ENCODE measurements around the gene DHRS7B.
"Not testable (repeated sequence)": the region's sequence is repeated elsewhere in the genome, so short reads cannot be mapped to it uniquely, and the experiment has no call there.

DHRS7B gene

DNA sequence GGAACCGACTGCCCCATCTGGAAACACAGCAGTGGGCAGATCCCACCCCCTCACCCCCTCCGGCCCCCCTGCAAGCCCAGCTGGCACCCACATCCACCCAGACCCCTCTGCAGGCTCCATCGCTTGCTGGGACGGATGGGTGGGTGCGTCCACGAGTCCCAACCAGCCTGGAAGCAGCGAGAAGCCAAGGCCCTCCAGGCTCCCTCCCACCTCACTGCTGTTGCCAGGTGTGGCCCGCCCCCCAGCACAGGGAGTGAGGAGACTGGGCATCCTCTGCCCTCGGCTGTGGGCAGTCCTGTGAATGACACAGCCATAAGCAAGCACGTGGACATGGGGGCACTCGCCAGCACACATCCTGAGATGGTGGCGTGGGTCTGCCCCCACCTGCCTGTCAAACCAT, 75.7 kb downstream of the DHRS7B start:
- in situ Hi-C loops (cut with HindIII; ENCODE audit: low sequenced_read_pairs): no loop called here

DNA sequence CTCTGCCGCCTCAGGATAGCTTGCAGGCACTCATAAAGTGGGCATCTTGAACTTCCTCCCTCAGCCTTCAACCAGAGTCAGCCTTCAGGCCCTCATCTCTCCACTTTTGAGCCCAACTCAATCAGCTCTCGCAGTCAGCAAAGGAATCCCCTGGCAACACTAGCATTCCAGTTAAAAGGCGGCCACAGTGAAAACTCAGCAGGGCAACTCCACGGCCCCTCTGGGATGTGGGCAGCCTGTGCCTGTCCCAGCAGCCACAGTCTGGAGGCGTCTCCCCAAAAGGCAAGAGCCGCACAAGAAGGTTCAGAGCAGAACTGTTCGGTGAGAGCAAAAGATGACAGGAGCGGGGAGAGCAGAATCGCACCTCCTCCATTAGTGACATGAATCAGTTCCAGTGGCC, 78.2 kb downstream of the DHRS7B start:
- in situ Hi-C loops (cut with HindIII; ENCODE audit: low sequenced_read_pairs): no loop called here

DNA sequence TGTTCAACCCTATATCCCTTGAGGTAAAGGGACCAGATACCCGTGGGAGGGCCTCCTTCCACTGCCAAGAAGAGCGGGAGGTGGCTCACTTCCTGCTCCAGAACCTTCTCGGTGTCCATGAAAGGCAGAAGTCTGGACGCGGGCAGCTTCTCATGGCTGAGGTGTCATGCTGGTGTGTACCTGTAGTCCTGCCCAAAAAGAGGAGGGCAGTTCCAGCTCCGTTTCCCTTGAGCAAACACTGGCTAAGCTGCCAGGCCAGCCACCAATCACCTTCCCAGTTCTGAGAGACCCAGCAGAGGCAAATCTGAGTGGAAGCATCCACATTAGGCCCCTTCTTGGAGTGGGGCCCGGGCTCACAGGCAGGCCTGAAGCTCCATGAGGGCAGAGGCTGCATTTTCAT, 81.6 kb downstream of the DHRS7B start:
- in situ Hi-C loops (cut with HindIII; ENCODE audit: low sequenced_read_pairs): no loop called here

DNA sequence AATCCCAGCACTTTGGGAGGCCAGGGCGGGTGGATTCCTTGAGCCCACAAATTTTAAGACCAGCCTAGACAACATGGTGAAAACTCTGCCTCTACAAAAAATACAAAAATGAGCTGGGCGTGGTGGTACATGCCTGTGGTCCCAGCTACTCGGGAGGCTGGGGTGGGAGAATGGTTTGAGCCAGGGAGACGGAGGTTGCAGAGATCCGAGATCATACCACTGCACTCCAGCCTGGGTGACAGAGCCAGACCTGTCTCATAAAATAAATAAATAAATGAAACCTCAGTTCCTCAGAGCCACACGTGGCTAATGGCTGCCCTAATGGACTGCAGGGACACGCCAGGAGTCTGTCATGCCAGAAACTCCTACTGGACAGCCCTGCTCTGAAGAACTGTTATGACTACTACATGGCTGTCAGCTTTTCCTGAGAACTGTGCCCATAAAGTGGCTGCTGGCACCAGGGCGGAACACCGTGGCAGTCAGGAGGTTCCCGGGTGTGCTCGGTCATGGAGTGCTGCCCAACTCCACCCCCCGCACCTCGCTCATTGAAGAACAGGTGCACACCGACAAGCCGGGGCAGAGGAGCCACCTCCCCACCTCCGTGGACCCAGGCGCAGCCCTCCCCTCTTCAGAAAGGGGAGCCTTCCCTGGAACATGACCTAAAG, 82.9 kb downstream of the DHRS7B start:
- in situ Hi-C loops (cut with HindIII; ENCODE audit: low sequenced_read_pairs): no loop called here

DNA sequence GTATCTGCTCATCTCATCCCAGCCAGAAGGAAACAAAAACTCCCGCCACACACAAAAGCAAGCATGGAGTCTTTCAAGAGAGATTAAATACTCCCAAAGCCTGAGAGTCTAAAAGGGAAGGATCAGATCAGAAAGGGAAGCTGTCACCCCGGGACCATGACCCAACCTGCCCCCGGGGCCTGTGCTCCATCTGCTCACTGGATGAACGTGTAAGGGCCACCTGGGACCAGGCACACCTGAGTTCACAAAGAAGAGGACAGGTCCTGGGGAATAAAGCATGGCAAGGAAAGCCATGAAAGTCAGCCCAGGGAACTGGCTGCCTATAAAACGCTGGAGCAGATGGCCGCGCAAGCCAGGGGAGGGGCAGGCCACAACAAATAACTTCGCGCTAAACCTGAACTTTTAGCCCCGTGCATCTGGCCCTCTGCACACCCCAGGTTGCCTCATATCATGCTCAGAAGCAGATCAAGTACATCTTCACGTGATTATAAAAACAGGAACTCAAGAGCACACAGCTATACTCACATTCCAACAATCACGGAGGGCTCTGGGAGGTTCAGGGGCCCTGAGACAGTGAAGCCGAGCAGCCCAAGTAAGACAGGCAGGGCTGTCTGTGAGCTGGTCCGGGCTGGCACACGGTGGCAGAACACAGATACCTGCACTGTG, 83.8 kb downstream of the DHRS7B start:
- in situ Hi-C loops (cut with HindIII; ENCODE audit: low sequenced_read_pairs): no loop called here

DNA sequence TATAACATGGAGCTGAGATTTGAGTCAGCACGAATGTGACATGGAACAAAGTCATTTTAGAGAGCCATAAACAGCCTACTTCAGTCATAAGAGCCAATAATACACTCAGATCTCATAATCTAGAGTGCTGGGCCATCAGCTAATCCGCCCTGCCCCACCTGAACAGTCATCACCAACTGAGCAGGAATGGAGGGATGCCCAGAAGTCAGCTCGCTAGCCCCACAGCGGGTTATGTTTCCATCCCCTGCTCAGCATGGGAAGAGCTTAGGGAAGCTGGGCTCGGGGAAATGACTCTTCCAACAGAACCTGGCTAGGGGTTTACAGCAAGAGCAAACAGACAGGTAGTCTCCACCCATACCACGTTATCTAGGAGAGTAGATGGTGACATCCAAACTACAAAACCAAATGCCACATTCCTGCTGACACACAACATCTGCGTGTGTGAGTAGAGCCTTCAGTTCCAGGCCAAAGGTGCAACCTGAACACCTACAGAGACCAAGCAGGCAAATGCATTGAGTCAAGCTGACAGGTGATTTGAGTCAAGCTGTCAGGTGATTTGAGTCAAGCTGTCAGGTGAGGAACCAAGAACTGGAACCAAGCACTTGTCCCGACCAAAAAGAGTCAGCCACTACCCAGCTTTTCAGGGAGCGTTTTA, 85.2 kb downstream of the DHRS7B start:
- in situ Hi-C loops (cut with HindIII; ENCODE audit: low sequenced_read_pairs): no loop called here

DNA sequence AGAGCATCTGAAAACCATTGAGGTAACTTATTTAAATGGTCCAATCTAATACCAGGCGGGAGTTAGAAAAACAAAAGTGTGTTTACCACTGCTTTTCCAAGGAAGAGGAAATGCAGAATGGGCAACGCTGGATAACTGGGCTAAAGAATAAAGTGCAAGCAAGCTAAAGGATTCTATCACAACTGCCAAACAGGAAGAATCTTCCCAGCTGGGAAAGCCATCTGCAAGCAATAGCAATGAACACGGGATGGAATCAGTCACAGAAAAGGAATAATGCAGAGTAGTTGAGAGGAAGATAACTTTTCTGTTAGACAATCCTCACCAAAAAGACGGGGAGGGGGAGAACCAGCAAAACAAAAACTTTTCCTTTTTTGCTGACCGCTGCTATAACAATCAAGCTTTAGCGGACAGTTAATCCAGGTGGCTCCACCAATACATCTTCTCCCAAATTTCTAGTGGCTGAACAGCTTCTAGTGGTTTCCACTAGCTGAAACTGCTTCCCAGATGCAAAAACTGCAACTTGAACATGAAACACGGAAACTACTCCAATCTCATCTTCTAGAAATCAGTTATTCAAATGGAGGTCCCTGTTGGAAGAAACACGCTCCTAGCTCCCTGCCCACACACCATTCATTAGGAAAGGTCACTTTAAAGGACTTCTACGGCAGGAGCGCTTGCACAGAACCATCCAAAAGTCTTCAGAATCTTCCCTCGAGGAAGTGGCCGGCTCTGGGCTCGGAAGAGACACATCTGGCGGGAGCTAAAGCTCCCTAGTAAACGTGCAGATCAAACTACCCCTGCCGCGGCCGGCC, 86.3 kb downstream of the DHRS7B start:
- in situ Hi-C loops (cut with HindIII; ENCODE audit: low sequenced_read_pairs): no loop called here

DNA sequence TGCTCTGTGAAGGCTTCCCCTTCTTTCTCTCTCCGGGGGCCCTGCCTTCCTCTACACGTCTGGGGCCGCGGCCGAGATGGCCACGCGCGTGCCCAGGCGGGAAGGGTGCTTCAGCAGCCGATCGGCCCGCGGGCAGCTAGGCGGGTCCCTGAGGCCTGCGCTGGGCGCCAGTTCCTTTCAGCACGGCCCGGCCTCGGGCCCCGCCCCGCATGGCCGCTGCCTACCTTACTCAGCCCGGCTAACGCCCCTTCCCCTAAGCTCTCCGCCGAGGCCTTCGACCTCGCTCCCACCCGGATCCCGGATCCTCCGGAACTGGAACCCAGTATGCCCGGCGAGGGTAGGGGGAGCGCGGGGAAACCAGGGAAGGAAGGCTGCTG, 86.9 kb downstream of the DHRS7B start:
- in situ Hi-C loops (cut with HindIII; ENCODE audit: low sequenced_read_pairs): no loop called here

DNA sequence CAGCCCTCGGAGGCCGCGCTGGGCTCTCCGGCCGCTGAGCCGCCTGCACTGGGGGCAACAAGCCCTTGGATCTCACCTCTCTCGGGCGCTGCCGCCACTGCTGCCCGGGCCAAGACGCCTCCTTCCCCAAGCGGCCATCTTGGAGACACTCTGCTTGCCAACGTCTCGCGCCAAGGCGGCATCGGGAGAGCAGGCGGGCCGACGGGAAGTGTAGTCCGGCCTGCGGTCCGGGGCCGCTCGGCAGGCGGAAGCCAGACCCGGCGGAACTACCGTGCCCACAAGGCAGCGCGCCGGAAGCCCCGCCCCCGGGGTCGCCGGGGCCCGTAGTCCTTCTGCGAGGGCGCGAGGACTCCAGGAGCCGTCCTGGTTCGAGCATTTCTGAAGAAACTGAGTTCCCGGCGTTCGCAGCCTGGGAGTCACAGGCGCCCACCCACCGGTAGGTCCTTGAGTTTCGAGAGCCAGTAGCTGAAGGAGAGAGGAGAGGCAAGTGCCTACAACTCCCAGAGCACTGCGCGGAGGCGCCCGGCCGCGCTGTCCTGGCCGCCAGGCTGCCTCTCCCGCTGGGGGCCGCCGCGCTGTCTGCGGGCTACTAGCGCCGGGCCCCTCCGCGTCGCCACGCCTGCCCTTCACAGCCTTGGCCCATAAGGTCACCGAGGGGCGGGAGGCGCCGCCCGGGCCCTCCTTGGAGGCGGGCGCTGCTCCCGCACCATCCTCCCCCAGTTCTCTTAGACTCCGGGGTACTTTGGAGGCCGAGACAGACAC, 87.4 kb downstream of the DHRS7B start, which contains the start of gene TMEM11:
TSS of gene TMEM11 (minus strand) at position 147 of the 762 bp plus-strand sequence. CDS start at position 138, 9 bp downstream.
- in situ Hi-C loops (cut with HindIII; ENCODE audit: low sequenced_read_pairs): no loop called here

DNA sequence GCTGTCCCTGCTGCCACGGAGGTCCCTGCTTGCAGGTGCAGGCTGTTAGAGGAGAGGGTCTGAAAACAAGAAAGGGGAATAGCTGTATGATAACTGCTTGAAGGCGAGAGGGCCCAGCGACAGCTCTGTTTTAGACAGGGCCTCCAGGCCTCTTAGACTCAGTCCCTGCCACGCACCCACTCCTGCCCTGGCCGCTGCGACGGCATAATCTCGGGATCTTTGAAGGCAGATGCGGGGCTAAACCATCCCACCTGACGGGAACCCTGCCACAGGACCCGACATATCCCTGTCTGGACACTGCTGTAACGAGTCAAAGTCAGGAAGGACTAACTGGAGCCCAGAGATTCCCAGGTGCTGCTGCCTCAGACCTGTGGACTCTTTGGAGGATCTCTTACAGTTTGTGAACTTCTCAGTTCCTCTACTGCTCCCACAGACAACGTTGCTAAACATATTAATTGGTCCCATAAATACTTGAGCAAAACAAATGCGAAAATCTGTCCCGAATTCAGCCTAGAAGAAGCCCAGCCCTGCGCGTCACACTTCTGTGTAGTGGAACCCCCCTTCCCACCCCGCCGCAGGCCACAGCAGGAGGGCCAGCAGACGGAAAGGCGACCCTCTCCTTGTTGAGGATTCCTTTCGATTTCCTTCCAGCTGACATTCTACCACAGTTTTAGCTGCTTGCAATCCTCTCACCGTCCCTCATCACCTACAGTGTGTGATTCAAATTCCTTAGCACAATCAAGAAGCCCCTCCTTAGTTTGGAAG, 88.2 kb downstream of the DHRS7B start:
- in situ Hi-C loops (cut with HindIII; ENCODE audit: low sequenced_read_pairs): no loop called here

DNA sequence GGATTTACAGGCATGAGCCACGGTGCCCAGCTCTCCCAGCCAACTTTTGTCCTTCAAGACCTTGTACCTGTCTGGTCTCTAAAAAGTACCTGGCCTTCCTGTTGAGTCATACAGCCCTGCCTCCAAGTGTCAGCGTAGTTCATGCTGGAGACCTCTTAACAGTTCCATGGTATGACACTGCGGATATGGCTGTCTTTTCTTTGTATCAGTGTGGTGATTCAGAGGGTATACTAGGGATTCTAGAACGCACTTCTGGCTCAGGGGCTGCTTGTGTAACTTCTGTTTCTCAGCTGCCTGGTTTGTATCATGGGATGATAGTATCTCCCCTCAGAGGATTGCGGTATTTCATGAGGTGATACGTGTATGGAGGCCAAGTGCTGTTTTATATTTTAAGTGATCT, 89.2 kb downstream of the DHRS7B start:
- in situ Hi-C loops (cut with HindIII; ENCODE audit: low sequenced_read_pairs): no loop called here

DNA sequence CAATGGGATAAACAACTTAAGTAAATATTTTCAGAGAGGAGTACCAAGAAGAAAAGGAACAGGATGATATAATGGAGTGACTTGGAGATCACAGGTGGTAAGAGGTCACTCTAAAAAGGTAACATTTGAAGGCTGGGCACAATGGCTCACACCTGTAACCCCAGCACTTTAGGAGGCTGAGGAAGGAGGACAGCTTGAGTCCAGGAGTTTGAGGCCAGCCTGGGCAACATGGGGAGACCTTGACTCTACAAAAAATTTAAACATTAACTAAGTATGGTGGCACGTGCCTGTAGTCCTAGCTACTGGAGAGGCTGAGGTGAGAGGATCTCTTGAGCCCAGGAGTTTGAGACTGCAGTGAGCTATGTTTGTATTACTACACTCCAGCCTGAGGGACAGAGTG, 90.6 kb downstream of the DHRS7B start:
- in situ Hi-C loops (cut with HindIII; ENCODE audit: low sequenced_read_pairs): no loop called here

DNA sequence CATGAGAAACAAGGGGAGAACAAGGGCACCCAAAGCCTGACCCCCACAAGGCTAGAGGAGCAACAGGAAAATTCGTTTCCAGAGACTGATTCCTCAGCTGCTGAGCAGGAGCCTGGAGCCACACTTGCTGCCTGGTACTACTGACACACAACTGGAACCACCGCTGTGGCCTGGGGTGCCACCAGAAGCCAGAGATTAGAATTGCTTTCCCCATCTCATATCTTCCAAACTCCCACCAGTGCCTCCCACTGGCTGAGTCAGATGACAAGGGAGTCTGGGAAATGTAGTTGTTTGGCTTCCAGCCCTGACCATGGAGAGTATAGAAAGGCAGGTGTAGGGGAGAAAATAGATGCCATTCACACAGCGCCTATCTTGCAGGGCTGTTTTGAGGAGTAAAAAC, 91.3 kb downstream of the DHRS7B start:
- in situ Hi-C loops (cut with HindIII; ENCODE audit: low sequenced_read_pairs): no loop called here

DNA sequence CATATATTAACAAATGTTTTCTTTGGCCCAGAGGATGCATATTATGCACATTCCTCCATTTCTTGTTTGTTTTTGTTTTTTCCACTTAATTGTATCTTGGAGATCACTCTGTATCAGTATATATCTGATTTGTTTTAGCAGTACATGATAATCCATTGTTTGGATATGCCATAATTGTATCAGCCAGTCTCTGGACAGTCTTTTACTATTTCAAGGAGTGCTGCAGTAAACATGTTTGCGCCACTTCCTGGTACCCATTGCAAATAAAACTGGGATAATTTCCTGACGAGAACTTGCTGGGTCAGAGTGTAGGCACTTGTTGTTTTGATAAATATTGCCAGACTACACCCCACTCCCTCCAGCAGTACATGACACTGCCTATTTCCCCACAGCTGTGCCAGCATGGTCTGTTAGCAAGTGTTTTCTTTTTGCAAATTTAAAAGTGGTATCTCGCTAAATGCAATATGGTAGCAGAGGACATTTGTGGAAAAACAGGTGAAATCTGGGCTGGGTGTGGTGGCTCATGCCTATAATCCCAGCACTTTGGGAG, 92.1 kb downstream of the DHRS7B start:
- in situ Hi-C loops (cut with HindIII; ENCODE audit: low sequenced_read_pairs): no loop called here

DNA sequence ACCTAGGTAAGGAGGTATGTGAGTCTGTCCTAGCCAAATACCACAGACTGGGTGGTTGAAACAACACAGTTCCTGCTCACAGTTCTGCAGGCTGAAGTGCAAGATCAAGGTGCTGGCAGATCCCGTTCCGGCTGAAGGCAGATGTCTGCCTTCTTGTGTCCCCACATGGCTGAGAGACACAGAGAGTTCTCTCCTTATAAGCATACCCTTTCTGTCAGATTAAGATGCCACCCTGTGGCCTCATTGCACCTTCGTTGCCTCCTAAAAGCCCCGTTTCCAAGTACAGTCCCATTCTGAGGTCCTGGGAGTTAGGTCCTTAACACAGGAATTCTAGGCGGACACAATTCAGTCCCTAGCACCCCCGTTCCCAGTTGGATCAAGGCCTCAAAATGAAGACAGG, 96.3 kb downstream of the DHRS7B start:
- in situ Hi-C loops (cut with HindIII; ENCODE audit: low sequenced_read_pairs): no loop called here

DNA sequence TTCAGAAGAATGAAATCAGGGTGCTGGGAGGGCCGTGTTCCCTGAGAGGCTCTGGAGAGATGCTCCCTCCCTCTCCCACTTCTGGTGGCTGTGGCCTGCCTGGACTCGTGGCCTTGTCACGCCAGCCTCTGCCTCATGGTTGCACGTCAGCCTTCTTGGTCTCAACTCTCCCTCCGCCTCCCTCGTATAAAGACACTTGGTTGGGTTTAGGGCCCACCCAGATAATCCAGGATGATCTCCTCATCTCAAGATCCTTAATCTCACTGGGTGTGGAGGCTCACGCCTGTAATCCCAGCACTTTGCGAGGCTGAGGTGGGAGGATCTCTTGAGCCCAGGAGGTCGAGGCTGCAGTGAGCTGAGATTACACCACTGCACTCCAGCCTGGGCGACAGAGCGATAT, 100.5 kb downstream of the DHRS7B start:
- in situ Hi-C loops (cut with HindIII; ENCODE audit: low sequenced_read_pairs): not testable (repeated sequence)

DNA sequence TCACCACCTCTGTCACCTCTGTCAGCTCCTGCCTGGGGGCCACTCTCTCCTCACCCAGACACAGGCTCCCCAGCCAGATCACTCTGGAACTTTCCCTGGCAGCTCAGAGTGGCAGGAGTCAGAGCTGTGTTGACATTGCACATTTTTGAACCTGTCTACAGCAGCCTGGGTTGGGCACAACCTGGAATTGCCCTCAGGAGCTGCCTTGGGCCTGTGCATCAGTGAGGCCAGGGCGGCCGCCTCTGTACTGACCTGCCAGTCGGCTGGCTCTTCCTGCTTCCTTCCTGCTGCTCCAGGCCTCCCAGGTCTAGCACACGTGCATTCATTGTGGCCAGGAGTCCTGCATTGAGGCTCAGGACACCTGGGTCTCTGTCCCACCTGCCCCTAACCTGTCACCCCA, 101.3 kb downstream of the DHRS7B start:
- in situ Hi-C loops (cut with HindIII; ENCODE audit: low sequenced_read_pairs): no loop called here

DNA sequence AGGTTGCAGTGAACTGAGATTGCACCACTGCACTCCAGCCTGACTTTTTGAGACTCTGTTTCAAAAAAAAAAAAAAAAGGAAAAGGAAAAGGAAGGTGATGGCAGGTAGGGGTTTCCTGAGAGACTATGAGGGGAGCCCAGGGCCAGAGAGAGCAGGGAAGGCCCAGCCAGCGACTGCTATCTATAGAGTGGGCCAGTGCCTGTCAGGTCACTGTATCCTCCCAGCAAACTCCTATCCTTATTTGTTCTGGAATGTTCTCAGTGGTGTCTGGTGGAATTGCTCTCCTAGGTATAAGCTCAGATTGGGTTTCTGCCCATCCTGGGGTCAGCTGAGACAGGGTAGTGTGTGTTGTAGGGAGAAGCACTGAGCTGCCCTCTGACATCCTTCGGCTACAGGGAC, 102.1 kb downstream of the DHRS7B start:
- in situ Hi-C loops (cut with HindIII; ENCODE audit: low sequenced_read_pairs): no loop called here

DNA sequence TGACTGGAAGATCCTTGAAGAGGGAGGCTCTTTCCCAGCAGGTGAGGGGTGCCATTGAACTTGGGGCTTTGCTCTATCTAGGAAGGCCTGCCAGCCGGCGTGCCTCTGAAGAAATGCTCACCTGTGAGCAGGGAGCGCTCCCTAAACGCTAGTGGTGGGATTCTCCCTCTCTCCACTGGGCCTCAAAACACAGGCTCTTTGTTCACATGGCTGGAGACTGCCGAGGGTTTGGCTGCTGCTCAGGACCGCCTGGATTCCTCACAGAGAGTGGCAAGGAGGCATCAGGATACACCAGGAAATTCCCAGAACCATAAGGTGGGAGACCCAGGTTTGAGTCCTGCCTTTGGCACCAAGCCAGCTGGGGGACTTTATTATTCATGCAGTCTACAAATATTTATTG, 104.8 kb downstream of the DHRS7B start:
- in situ Hi-C loops (cut with HindIII; ENCODE audit: low sequenced_read_pairs): no loop called here

All from DLD1 (cell line).